H9 (cell line): ENCODE results near the gene WBP1L. TPM values are rescaled to one million over a fixed set of nuclear protein-coding genes. Genes with fewer than 3 reads are reported as not detected.

ENCODE experiments used
- DNase-seq: peaks from one replicate; pipeline ENCODE4 v3.0.0-alpha.2; 2017
- H2AFZ ChIP-seq: one replicate; pipeline ENCODE4 v1.6.1; 2013; ENCODE audit warnings: mild to moderate bottlenecking, low read length, control low read depth, moderate library complexity
- H2AK5ac ChIP-seq: 2 replicates; pipeline ENCODE4 v1.6.1; 2013; ENCODE audit warnings: low read length, control low read depth, mixed read lengths; ENCODE audit not compliant: insufficient read length
- H2BK120ac ChIP-seq: one replicate; pipeline ENCODE4 v1.6.1; 2013; ENCODE audit warnings: low read depth, mild to moderate bottlenecking, low read length, control low read depth, inconsistent platforms; ENCODE audit not compliant: poor library complexity, severe bottlenecking
- H2BK12ac ChIP-seq: 2 replicates; pipeline ENCODE4 v1.6.1; 2013; ENCODE audit warnings: low read length, control low read depth, mixed read lengths, low read depth; ENCODE audit not compliant: insufficient read length
- H2BK15ac ChIP-seq: 2 replicates; pipeline ENCODE4 v1.6.1; 2013; ENCODE audit warnings: low read depth, low read length, control low read depth
- H2BK20ac ChIP-seq: one replicate; pipeline ENCODE4 v1.6.1; 2013; ENCODE audit warnings: low read depth, mild to moderate bottlenecking, low read length, control low read depth, inconsistent platforms; ENCODE audit not compliant: poor library complexity, severe bottlenecking
- H2BK5ac ChIP-seq: 2 replicates; pipeline ENCODE4 v1.6.1; 2013; ENCODE audit warnings: low read length, control low read depth, mixed read lengths; ENCODE audit not compliant: insufficient read length
- H3K14ac ChIP-seq: 2 replicates; pipeline ENCODE4 v1.6.1; 2013; ENCODE audit warnings: low read length, control low read depth; ENCODE audit not compliant: insufficient read depth
- H3K18ac ChIP-seq: 2 replicates; pipeline ENCODE4 v1.6.1; 2013; ENCODE audit warnings: low read depth, mild to moderate bottlenecking, mixed read lengths, low read length, control low read depth; ENCODE audit not compliant: insufficient read length
- H3K23ac ChIP-seq: 2 replicates; pipeline ENCODE4 v1.6.1; 2013; ENCODE audit warnings: low read length, control low read depth, mixed read lengths, low read depth; ENCODE audit not compliant: insufficient read length
- H3K23me2 ChIP-seq: 2 replicates; pipeline ENCODE4 v1.6.1; 2013; ENCODE audit warnings: low read depth, mild to moderate bottlenecking, mixed read lengths, low read length, control low read depth; ENCODE audit not compliant: insufficient read length, poor library complexity, severe bottlenecking
- H3K27ac ChIP-seq: 2 replicates; pipeline ENCODE4 v1.5.1; 2013; ENCODE audit warnings: low read length, control low read depth, mixed read lengths, low read depth; ENCODE audit not compliant: insufficient read length
- H3K27me3 ChIP-seq: 2 replicates; pipeline ENCODE4 v1.6.1; 2013; ENCODE audit warnings: low read length, control low read depth, inconsistent platforms; ENCODE audit not compliant: insufficient read depth
- H3K4ac ChIP-seq: 2 replicates; pipeline ENCODE4 v1.6.1; 2013; ENCODE audit warnings: low read depth, mild to moderate bottlenecking, control low read depth, inconsistent platforms, low read length, moderate library complexity
- H3K4me1 ChIP-seq: 2 replicates; pipeline ENCODE4 v1.6.1; 2013; ENCODE audit warnings: low read length, control low read depth, inconsistent platforms; ENCODE audit not compliant: insufficient read depth
- H3K4me2 ChIP-seq: 2 replicates; pipeline ENCODE4 v1.6.1; 2013; ENCODE audit warnings: low read length, control low read depth, mixed read lengths; ENCODE audit not compliant: insufficient read length, insufficient read depth
- H3K56ac ChIP-seq: 2 replicates; pipeline ENCODE4 v1.6.1; 2013; ENCODE audit warnings: low read depth, mild to moderate bottlenecking, mixed read lengths, low read length, control low read depth; ENCODE audit not compliant: insufficient read length
- H3K79me1 ChIP-seq: 2 replicates; pipeline ENCODE4 v1.6.1; 2013; ENCODE audit warnings: low read depth, mild to moderate bottlenecking, moderate library complexity, low read length, control low read depth, inconsistent platforms; ENCODE audit not compliant: insufficient read depth, poor library complexity, severe bottlenecking
- H3K79me2 ChIP-seq: 2 replicates; pipeline ENCODE4 v1.6.1; 2013; ENCODE audit warnings: low read length, control low read depth, inconsistent platforms; ENCODE audit not compliant: insufficient read depth
- H3K9ac ChIP-seq: 2 replicates; pipeline ENCODE4 v1.6.1; 2013; ENCODE audit warnings: low read length, control low read depth, mixed read lengths; ENCODE audit not compliant: insufficient read length; ENCODE audit errors: extremely low read depth
- H3K9me3 ChIP-seq: one replicate; pipeline ENCODE4 v1.6.1; 2013; ENCODE audit warnings: low read depth, low read length, inconsistent platforms; ENCODE audit not compliant: control insufficient read depth
- H3T11ph ChIP-seq: one replicate; pipeline ENCODE4 v1.6.1; 2013; ENCODE audit warnings: mild to moderate bottlenecking, low read length, control low read depth, inconsistent platforms
- H4K20me1 ChIP-seq: one replicate; pipeline ENCODE4 v1.6.1; 2013; ENCODE audit not compliant: control insufficient read depth, insufficient read length, insufficient read depth
- H4K5ac ChIP-seq: 2 replicates; pipeline ENCODE4 v1.6.1; 2013; ENCODE audit warnings: low read depth, mild to moderate bottlenecking, mixed read lengths, low read length, control low read depth; ENCODE audit not compliant: insufficient read length
- H4K8ac ChIP-seq: replicated peaks from 2 replicates; pipeline ENCODE4 v1.6.1; 2013; ENCODE audit warnings: low read length, control low read depth, mixed read lengths, low read depth; ENCODE audit not compliant: insufficient read length
- H4K91ac ChIP-seq: 2 replicates; pipeline ENCODE4 v1.6.1; 2013; ENCODE audit warnings: low read depth, mild to moderate bottlenecking, moderate library complexity, mixed read lengths, low read length, control low read depth; ENCODE audit not compliant: insufficient read length
- H3K27ac Mint-ChIP-seq, 3 experiments: 2 replicates in 2 of 3; 3 replicates in 1 of 3; pipeline ENCODE4 v1.8.0; 2020 to 2021; ENCODE audit warnings: mixed read lengths in 3 of 3, mild to moderate bottlenecking in 1 of 3, moderate library complexity in 1 of 3
- H3K27me3 Mint-ChIP-seq: 2 replicates; pipeline ENCODE4 v1.8.0; 2021; ENCODE audit warnings: low read depth, mild to moderate bottlenecking, moderate library complexity, mixed read lengths
- H3K36me3 Mint-ChIP-seq, 3 experiments: 2 replicates in 2 of 3; 3 replicates in 1 of 3; pipeline ENCODE4 v1.8.0; 2020 to 2021; ENCODE audit warnings: low read depth in 3 of 3, mixed read lengths in 3 of 3; ENCODE audit not compliant: insufficient read depth in 1 of 3
- H3K4me1 Mint-ChIP-seq, 2 experiments: 2 replicates each; pipeline ENCODE4 v1.8.0; 2020; ENCODE audit warnings: mixed read lengths in 2 of 2
- H3K4me3 Mint-ChIP-seq, 2 experiments: 2 replicates in 1 of 2; 3 replicates in 1 of 2; pipeline ENCODE4 v1.8.0; 2020 to 2021; ENCODE audit warnings: mild to moderate bottlenecking in 2 of 2, mixed read lengths in 2 of 2, moderate library complexity in 1 of 2
- H3K9me3 Mint-ChIP-seq, 2 experiments: 2 replicates in 1 of 2; 3 replicates in 1 of 2; pipeline ENCODE4 v1.8.0; 2020; ENCODE audit warnings: mild to moderate bottlenecking in 2 of 2, mixed read lengths in 2 of 2, moderate library complexity in 1 of 2
- WGBS: extraction: QIAGEN DNeasy Blood & Tissue Kit; methylation state at CpG from one replicate; pipeline ENCODE4 v1.1.7; 2013; ENCODE audit warnings: missing lambda C conversion rate, low lambda C conversion rate, mixed read lengths; ENCODE audit not compliant: insufficient read length; ENCODE audit errors: extremely low coverage; 5-methylcytosine and 5-hydroxymethylcytosine counted together
- total RNA-seq: library from RNA; stranded (reverse); gene quantifications from 2 replicates; pipeline ENCODE4 v1.2.1, GENCODE V29; 2021
- TF ChIP-seq, protein P1 (sequence below): fragments of 200-600 bp; sonication (generic); conservative IDR thresholded peaks from 3 replicates; pipeline ENCODE4 v1.8.0; 2021; ENCODE audit warnings: antibody characterized with exemption, mild to moderate bottlenecking

WBP1L gene
- total RNA-seq, 1 experiment from 2014 or later, result 23.8 TPM

DNA sequence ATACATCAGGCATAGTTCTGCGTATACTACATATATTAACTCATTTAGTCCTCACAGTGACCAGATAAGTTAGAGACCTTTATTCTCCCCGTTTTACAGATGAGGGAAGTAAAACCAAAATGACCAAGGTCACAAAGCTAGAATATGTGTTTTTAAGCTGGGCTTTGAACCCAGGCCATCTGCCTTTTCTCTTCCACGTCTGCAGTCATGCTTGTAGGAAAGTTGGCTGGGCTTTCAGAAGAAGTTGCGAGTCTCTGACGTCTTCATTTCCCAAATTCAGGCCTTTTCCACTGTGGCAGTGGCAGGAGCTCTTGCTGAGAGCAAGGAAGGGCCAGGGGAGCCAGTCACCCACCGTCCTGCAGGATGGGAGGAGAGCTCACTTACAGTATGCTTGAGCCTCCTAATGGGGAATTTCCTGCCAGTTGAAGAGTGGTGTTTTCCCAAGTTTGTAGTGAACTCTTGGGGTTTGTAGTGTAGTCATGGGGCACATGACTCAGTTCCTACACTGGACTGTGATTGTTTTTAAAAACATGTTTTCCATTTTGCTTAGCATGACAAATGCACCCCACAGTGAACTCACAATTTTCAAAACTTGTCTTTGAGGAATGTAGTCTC lies 59.3 kb downstream of the WBP1L start:
- Histone ChIP-seq H4K91ac (no peak overlapping the region), H3K79me1 (no peaks in the 10 kb centered on the region), H3T11ph (no peak overlapping the region), H3K4me2 (peak overlapping the region; percentile 5), H3K23me2 (no peaks in the 10 kb centered on the region), H2BK20ac (no peak overlapping the region), H4K5ac (no peak overlapping the region), H3K9ac (no peak overlapping the region), H3K4me1 (peaks cover 20% of the 10 kb centered on the region; the same call in 1 of the 2 replicates), H3K14ac (no peak overlapping the region), H3K79me2 (no peaks in the 10 kb centered on the region), H4K8ac (no peak overlapping the region), H3K4ac (no peak overlapping the region), H3K23ac (no peak overlapping the region), H3K18ac (no peak overlapping the region), H2BK120ac (no peak overlapping the region), H2BK15ac (no peak overlapping the region), H4K20me1 (peaks cover 3% of the 10 kb centered on the region), H3K9me3 (peaks cover 4% of the 10 kb centered on the region), H2BK5ac (no peak overlapping the region), H3K27me3 (no peaks in the 10 kb centered on the region), H3K56ac (no peak overlapping the region), H3K27ac (peak overlapping the region; percentile 75), H2AK5ac (no peak overlapping the region), H2BK12ac (no peak overlapping the region), H2AFZ (no peak overlapping the region)
- peak; percentile 83 for DNase-seq
- peak overlapping the region; percentile 96 to 99 (median 98) for H3K27ac Mint-ChIP-seq
- peaks cover 5 to 15% (median 7%) of the 10 kb centered on the region in 3 experiments for H3K36me3 Mint-ChIP-seq
- TF ChIP-seq, protein P1, sequence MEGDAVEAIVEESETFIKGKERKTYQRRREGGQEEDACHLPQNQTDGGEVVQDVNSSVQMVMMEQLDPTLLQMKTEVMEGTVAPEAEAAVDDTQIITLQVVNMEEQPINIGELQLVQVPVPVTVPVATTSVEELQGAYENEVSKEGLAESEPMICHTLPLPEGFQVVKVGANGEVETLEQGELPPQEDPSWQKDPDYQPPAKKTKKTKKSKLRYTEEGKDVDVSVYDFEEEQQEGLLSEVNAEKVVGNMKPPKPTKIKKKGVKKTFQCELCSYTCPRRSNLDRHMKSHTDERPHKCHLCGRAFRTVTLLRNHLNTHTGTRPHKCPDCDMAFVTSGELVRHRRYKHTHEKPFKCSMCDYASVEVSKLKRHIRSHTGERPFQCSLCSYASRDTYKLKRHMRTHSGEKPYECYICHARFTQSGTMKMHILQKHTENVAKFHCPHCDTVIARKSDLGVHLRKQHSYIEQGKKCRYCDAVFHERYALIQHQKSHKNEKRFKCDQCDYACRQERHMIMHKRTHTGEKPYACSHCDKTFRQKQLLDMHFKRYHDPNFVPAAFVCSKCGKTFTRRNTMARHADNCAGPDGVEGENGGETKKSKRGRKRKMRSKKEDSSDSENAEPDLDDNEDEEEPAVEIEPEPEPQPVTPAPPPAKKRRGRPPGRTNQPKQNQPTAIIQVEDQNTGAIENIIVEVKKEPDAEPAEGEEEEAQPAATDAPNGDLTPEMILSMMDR, result no peak
- H3K4me1 Mint-ChIP-seq, result peaks cover 41 to 49% of the 10 kb centered on the region in 2 experiments
- H3K9me3 Mint-ChIP-seq, result peaks cover 5% of the 10 kb centered on the region in 2 experiments; a peak in 4 of 5 replicates
- H3K4me3 Mint-ChIP-seq, result peak overlapping the region; percentile 18 to 39; a peak in 2 of 5 replicates
- no peaks in the 10 kb centered on the region; the same call in 1 of the 2 replicates for H3K27me3 Mint-ChIP-seq
- WGBS, result no CpG with 5 or more reads among the region's 6 CpGs
